Esophagus squamous epithelium (tissue), 4 donors: ENCODE measurements around the gene PRMT1.

Experiments used
- CTCF ChIP-seq, 6 experiments: fragments of 450-650 bp in 4 of 6; fragments of 200-600 bp in 2 of 6; sonication (generic) in 2 of 6; IDR thresholded peaks; one replicate each; pipeline ENCODE4 v1.5.1; 2016 to 2019; ENCODE audit warnings: antibody characterized with exemption in 6 of 6, mild to moderate bottlenecking in 4 of 6, moderate library complexity in 4 of 6
- POLR2A ChIP-seq, 4 donors: fragments of 450-650 bp; IDR thresholded peaks; one replicate each; pipeline ENCODE4 v1.6.1; 2017; ENCODE audit warnings: antibody characterized with exemption in 4 of 4, mild to moderate bottlenecking in 4 of 4, moderate library complexity in 3 of 4

GRCh38 chr19:49651029-49651819 lies 25.8 kb upstream of the PRMT1 start:
- TF ChIP-seq CTCF (IDR thresholded peaks at IDR 0.05) (no peak), POLR2A (IDR thresholded peaks at IDR 0.05) (no peak)
